GM19240 (cell line): Measurements from ENCODE around the gene B3GNT4.
"Not testable (repeated sequence)": the region's sequence is repeated elsewhere in the genome, so short reads cannot be mapped to it uniquely, and the experiment has no call there.

Experiments
- DNase-seq: peaks from one replicate; pipeline ENCODE4 v3.0.0; 2011; ENCODE audit warnings: low spot score; ENCODE audit not compliant: insufficient read length

Gene B3GNT4

DNA sequence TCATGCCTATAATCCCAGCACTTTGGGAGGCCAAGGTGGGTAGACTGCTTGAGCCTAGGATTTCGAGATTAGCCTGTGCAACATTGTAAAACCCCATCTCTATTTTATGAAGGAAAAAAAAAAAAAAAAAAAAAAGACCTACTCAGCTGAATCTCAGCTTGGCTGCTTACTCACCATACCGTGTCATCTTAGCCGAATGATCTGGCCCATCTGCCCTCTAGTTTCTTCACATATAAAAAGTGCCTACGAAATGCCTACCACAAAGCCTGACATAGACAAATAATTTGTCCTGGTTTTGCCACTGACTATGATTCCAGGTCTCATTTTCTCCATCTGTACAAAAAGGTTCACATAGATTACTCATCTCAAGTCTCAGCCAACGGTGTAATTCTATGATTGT is 12.3 kb downstream of the B3GNT4 start:
- no peak for DNase-seq

DNA sequence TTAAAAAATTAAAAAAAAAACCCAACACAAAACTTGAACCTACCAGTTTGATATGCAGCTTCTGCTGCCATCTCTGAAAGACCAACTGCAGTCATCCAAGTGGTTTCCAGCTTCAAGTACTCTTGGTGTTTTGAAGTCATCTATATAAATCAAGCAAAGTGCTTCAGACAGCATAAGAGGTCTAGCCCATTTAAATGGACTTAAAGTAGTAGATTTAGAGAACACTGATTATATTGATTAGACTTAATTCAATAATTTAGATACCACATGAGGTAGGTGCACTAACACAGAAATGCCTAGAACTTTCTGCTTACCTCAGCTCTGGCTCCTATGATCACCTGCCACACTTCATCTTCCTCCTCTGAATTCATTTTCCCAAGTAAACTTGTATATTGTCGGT is 12.9 kb downstream of the B3GNT4 start:
- DNase-seq: no peak

DNA sequence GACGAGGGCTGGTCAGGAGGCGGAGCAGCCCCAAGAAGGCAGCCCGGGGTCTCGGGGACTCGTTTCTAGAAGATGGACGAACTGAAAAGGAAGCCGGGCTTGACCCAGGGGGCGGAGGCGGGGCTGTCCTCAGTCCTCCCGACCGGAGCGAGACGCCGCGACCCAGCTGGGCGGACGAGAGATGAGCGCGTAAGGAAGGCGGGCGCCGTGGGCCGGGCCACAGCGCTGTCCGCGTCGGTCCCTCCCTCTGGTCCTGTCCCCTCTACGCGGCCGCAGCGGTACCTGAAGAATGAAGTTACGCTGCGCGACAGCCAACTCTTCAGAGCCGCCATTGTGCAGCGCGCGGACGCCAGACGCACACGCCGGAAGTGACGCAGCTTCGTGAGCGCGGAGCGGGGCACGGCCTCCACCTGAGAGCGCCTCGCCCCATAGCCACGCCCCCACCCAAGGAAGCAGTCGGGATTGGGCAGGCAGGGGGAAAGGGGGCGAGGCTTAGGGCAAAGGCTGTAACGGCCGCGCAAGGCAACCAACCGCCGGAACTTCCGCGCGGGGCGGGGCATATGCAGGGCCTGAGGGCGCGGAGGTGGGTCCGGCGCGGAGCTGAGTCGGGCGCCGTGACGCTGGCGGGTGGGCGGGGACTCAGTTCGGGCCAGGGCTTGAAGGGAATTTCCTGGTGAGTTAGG is 22.3 kb downstream of the B3GNT4 start, which contains the start of gene DIABLO:
DIABLO (minus strand) TSS at position 370 of the 683 bp plus-strand sequence; CDS start at position 332, 38 bp downstream.
- DNase-seq: peak; percentile 83

DNA sequence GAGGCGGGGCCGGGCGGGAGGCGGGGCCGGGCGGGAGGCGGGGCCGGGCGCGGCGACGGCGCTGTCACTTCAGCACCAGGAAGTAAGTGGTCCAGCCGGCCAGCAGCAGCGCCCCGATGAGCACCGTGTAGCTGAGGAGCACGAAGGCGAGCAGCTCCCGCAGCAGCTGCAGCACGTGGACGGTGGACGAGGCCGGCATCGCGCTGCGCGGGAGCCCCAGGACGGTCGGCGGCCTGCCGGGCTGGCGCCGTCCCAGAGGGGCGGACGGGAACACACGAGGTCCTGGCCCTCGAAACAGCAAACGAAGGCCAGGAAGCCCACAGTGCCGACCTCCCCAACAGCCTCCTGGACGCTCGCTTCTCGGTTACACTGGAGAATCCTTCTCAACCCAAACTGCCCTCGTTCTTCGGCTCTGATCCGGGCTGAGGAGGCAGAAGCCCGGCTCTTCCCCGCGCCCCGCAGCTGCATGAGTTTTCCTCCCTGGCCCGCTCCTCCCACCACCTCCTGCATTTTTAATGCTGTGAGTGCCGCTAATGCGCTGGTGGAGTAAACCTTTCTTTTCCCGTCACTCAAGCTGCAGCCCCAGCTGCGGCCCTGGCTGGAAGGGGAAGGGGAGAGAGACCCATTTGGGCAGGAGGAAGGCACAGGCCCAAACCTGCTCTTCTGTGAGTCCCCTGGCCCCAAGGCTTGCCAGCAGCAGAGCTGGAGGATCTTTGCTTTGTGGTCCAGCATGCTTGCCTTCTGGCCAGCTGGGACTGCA is 23.0 kb downstream of the B3GNT4 start:
- no peak for DNase-seq

DNA sequence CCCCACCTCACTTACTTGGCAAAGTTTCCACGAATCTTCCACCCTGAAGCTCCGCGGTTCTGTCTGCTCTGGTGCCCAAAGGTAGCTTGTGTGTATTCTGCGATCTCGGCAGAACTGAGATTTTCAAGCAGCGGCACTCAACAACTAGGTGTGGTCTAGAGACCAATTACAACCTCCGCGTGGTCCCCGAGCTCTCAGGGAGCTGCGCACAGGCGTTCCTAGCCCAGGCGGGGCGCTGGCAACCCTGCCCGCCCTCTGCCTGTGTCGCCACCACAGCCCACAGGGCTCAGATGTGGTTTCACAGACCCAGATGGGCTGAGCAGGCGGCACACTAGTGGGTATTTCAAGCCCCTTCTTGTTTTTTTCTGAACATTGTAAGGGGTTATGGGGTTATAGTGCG is 23.8 kb downstream of the B3GNT4 start:
- no peak for DNase-seq

DNA sequence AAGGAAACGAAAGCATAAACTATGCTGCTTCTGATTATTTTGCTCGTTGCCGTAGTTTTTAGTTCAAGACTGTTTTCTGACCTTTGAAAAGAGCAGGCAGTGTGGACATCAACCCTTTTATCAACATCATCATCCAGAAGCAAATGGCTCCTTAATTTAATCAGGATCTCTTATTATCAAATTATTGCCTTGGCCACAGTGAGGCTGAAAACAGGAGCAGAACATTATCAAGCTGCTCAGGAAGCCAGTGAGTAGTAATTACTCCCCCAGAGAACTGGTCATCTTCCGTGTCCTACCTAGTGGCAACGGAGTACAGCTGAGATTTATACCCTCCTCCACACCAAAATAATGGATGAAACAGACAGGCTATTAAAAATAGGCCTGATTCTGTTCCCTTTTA is 24.6 kb downstream of the B3GNT4 start:
- DNase-seq: no peak

DNA sequence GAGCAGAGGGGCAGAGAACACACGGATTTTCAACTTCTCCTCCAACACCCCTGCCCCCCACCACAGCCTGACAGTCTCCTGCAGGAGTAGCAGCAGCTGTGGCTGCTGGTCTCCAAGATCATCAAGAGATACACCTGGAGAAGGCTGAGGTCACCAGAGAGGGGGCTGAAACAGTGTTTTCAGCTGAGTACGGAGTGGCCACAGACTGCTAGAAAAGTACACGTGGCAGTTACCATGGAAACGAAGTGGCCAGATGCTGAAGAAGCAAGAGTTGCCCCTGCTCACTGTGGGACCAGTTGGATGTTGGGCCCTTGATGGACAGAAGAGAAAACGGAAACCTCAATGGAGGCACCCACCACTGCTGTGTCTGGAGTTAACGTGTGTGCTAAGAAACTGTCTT is 27.3 kb downstream of the B3GNT4 start:
- no peak for DNase-seq

DNA sequence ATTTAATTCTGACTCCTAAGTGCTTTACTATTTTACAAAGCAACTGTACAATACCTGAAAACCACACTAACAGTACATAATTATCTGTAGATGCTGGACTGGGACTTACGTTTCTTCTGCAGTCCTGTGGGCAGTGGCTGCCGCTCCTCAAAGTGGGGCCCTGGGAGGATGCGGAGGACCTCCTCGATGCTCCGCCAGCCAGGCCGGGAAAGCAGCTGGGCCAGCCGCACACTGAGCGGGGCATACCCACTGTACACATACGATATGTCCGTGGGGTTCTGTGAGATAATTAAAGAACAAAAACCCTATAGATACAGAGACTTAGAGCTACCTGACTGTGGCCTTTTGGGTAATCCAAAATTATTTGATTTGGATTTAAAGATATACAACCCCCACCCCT is 29.2 kb downstream of the B3GNT4 start:
- DNase-seq: no peak

DNA sequence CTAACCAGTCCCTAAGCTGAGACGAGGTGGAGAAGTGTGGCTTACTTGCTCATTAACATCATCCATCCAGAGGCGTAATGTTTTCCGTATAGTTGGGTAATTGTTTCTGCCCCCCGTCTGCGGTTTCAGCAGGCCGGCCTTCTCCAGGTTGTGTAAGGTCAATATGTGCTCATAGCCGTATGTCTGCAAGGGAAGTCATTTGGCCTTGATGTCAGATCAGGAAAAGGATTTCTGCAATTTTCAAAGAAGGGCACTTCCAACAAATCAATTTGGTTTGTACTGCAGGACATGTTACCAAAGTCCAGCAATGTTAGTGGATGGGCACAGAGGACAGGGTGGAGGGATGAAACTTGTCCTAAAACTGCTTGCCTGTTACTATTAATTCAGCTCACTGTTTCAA is 32.2 kb downstream of the B3GNT4 start:
- DNase-seq: no peak

DNA sequence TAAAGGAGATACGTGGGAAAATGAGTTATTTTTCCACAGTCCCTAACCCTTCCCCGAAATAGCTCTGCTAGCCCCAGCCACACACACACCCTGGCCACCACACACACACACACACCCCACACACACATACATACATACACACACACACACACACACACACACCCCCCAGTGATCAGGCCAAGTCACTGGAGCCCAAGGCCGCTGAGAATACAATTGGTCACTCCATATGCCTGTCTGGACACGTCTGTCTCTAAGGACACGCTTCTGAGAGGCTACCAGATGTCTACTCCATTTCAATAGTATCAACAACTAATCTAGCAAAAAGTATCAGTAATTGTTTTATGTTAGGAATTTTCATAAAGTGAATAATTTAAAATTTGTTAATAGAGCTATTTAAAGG is 35.4 kb downstream of the B3GNT4 start:
- no peak for DNase-seq

DNA sequence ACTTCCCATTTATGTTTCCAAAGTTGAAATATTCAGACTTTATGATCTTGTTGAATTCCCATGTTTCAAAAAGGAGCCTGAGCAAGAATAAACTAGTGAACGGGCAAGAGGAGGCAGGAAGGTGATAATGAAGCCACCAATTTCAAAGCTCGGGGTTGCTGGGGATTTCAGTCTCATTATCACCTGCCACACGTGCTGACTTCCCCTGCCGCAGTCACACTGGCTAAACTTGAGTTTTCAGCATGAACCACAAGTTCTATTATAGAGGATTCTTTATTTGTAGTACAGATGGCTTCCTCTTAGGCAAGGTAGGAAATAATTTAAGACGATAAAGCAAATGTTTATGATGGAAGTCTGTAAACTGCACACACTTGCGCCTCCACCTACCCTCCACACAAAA is 40.5 kb downstream of the B3GNT4 start:
- DNase-seq: no peak

DNA sequence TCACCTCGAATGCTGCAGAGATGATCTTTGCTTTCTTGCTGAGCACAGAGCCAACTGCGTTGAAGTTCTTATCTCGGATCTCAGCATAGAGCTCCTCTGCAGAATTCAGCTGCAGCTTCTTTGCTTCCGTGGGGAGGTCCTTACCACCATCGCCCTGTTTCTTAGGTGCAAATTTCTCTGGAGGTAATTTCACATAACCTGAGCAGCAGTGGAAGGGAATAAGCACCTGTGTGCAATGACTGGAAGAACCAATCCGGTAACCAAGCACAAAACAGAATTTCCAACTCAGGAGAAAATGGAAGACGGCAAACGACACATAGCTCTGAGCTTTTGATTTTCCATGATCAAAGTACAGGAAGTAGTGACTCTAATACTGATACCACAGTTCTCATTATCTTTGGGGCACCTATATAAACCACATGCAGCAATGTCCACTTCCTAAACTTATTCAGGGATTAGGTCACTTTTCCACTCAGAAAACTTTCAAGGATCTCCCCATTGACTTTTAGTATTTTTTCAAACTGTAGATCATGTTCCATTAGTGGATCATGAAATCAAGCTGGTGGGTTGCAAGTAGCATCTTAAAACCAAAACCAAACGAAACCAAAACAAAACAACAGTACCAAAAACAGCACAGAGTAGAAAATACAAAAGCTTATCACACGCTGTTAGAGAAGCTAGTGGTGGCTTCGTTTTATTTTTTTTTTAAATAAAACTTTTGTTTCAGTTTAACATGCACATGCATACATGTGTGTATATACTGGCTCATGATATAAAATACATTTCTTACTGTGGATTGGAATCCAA is 41.3 kb downstream of the B3GNT4 start:
- DNase-seq: no peak

DNA sequence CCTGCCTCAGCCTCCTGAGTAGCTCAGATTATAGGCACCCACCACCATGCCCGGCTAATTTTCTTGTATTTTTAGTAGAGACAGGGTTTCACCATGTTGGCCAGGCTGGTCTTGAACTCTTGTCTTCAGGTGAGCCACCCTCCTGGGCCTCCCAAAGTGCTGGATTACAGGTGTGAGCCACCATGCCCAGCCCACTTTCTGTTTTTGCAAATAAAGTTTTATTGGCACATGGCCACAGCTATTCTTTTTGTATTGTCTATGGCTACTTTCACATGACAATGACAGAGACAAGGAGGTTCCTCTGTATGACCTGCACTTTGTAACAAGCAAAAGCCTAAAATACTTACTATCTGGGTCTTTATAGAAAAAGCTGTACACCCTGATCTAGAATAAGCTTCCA is 42.0 kb downstream of the B3GNT4 start:
- DNase-seq: no peak

DNA sequence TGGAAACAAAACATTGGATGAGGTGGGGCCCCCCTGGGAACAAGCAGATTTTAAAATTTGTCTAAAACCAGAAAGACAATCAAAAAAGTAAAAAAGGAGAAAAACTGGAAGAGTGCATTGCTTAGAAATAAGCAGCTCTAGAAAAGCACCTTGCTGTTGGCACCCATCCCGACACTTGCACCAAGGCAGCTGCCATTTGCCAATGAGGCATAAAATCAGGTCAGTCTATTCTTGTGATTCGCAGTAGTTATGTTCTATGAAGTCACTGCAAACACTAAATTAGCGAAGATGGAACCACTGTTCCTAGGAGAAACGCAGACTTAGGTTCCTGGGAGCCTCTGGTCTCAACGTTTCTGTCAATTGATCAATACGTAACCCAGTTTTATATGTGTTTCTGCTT is 46.5 kb downstream of the B3GNT4 start:
- no peak for DNase-seq

DNA sequence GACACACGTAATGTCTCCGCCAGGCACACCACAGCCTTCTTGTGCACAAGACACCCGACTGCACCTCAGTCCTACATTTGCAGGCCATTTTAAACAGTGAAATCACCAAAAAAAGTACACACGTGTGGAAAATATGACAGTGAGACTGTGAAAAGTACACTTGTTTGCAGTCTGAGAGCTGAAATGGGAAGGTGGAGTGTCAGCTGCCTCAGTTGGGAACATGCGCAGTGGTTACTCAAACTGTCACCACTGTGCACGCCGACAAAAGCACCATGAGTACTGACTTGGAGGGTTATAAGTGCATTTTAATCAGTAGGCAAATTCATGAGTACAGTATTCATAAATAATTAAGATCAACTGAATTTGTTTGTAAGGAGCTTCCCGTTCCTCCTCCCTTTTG is 47.0 kb downstream of the B3GNT4 start:
- DNase-seq: no peak

DNA sequence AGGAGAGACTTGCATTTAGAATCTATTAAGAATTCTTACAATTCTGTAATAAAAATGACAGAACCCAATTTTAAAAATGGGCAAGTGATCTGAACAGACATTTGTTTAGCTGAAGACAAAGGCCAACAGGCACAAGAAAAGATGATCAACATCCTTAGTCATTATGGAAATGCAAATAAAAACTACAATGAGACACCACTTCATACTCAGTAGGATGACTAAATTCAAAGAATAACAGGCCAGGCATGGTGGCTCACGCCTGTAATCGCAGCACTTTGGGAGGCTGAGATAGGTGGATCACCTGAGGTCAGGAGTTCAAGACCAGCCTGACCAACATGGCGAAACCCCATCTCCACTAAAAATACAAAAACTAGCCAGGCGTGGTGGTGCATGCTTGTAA is 55.0 kb downstream of the B3GNT4 start:
- not testable (repeated sequence) for DNase-seq
